Mesenchymal stem cell (in vitro differentiated cells and primary cell): ENCODE measurements around the gene PCBD1.
"Not testable (repeated sequence)": the region's sequence is repeated elsewhere in the genome, so short reads cannot be mapped to it uniquely, and the experiment has no call there.

Experiments
- DNase-seq: peaks from one replicate; pipeline ENCODE4 v3.0.0-alpha.2; 2013
- H2AFZ ChIP-seq: one replicate; pipeline ENCODE4 v1.6.1; 2013; ENCODE audit warnings: low read depth, mild to moderate bottlenecking, control low read depth, inconsistent platforms, low read length, moderate library complexity
- H2AK5ac ChIP-seq: 2 replicates; pipeline ENCODE4 v1.6.1; 2013; ENCODE audit warnings: low read length, moderate library complexity, mild to moderate bottlenecking, inconsistent platforms; ENCODE audit not compliant: severe bottlenecking
- H2BK120ac ChIP-seq: one replicate; pipeline ENCODE4 v1.6.1; 2013; ENCODE audit warnings: low read depth, mild to moderate bottlenecking, inconsistent platforms, low read length, moderate library complexity
- H2BK12ac ChIP-seq, 2 experiments: one replicate each; pipeline ENCODE4 v1.6.1; 2013; ENCODE audit warnings: inconsistent platforms in 2 of 2, low read length in 2 of 2, mild to moderate bottlenecking in 2 of 2, moderate library complexity in 2 of 2, control low read depth in 1 of 2
- H2BK15ac ChIP-seq: one replicate; pipeline ENCODE4 v1.6.1; 2013; ENCODE audit warnings: mild to moderate bottlenecking, low read depth, inconsistent platforms; ENCODE audit not compliant: poor library complexity, severe bottlenecking
- H2BK5ac ChIP-seq: 2 replicates; pipeline ENCODE4 v1.6.1; 2013; ENCODE audit warnings: low read depth, mild to moderate bottlenecking, low read length, control low read depth, inconsistent platforms; ENCODE audit not compliant: poor library complexity, severe bottlenecking
- H3K14ac ChIP-seq, 2 experiments: one replicate each; pipeline ENCODE4 v1.6.1; 2013; ENCODE audit warnings: inconsistent platforms in 2 of 2, low read length in 2 of 2, control low read depth in 1 of 2, mild to moderate bottlenecking in 1 of 2, moderate library complexity in 1 of 2
- H3K18ac ChIP-seq, 2 experiments: one replicate each; pipeline ENCODE4 v1.6.1; 2013; ENCODE audit warnings: inconsistent platforms in 2 of 2, low read length in 2 of 2, control low read depth in 1 of 2, low read depth in 1 of 2, mild to moderate bottlenecking in 1 of 2
- H3K23ac ChIP-seq, 2 experiments: one replicate each; pipeline ENCODE4 v1.6.1; 2013; ENCODE audit warnings: inconsistent platforms in 2 of 2, low read length in 2 of 2, mild to moderate bottlenecking in 2 of 2, moderate library complexity in 2 of 2, control low read depth in 1 of 2
- H3K27ac ChIP-seq: 2 replicates; pipeline ENCODE4 v1.5.1; 2013; ENCODE audit warnings: mild to moderate bottlenecking, moderate library complexity, low read length, control low read depth, inconsistent platforms; ENCODE audit not compliant: poor library complexity, severe bottlenecking
- H3K27me3 ChIP-seq, 2 experiments: 2 replicates each; pipeline versions ENCODE4 v1.6.1 to v1.7.0; 2013; ENCODE audit warnings: low read length in 2 of 2, mild to moderate bottlenecking in 2 of 2, moderate library complexity in 2 of 2, control low read depth in 1 of 2, inconsistent platforms in 1 of 2; ENCODE audit not compliant: control insufficient read depth in 1 of 2, insufficient read depth in 1 of 2
- H3K36me3 ChIP-seq, 2 experiments: 2 replicates each; pipeline versions ENCODE4 v1.6.1 to v1.7.0; 2013; ENCODE audit warnings: low read length in 2 of 2, control low read depth in 1 of 2, inconsistent platforms in 1 of 2, low read depth in 1 of 2, mild to moderate bottlenecking in 1 of 2; ENCODE audit not compliant: insufficient read depth in 2 of 2, control insufficient read depth in 1 of 2
- H3K4ac ChIP-seq, 2 experiments: one replicate each; pipeline ENCODE4 v1.6.1; 2013; ENCODE audit warnings: inconsistent platforms in 2 of 2, low read length in 2 of 2, mild to moderate bottlenecking in 2 of 2, moderate library complexity in 2 of 2, control low read depth in 1 of 2, low read depth in 1 of 2
- H3K4me1 ChIP-seq: 2 replicates; pipeline ENCODE4 v1.6.1; 2013; ENCODE audit warnings: low read depth, low read length, control low read depth; ENCODE audit not compliant: control insufficient read depth, insufficient read depth
- H3K4me2 ChIP-seq: 2 replicates; pipeline ENCODE4 v1.6.1; 2013; ENCODE audit warnings: low read length, mild to moderate bottlenecking, inconsistent platforms; ENCODE audit not compliant: poor library complexity, severe bottlenecking
- H3K4me3 ChIP-seq, 2 experiments: 2 replicates each; pipeline versions ENCODE4 v1.5.1 to v1.7.0; 2013; ENCODE audit warnings: low read length in 2 of 2, mild to moderate bottlenecking in 2 of 2, control low read depth in 1 of 2, low read depth in 1 of 2; ENCODE audit not compliant: insufficient read depth in 1 of 2
- H3K79me1 ChIP-seq: replicated peaks from 2 replicates; pipeline ENCODE4 v1.6.1; 2013; ENCODE audit warnings: mild to moderate bottlenecking, control low read depth, low read length, inconsistent platforms; ENCODE audit not compliant: poor library complexity, severe bottlenecking
- H3K9ac ChIP-seq: 2 replicates; pipeline ENCODE4 v1.7.0; 2013; ENCODE audit warnings: mild to moderate bottlenecking, low read length, moderate library complexity
- H3K9me3 ChIP-seq: 2 replicates; pipeline ENCODE4 v1.7.0; 2013; ENCODE audit warnings: mild to moderate bottlenecking, low read length; ENCODE audit not compliant: control insufficient read depth
- H4K8ac ChIP-seq: one replicate; pipeline ENCODE4 v1.6.1; 2013; ENCODE audit warnings: inconsistent platforms, mild to moderate bottlenecking, low read length, moderate library complexity
- H4K91ac ChIP-seq: one replicate; pipeline ENCODE4 v1.6.1; 2013; ENCODE audit warnings: mild to moderate bottlenecking, low read length, inconsistent platforms
- WGBS: methylation state at CpG from one replicate; pipeline ENCODE4 v1.1.7; 2013; ENCODE audit warnings: mixed read lengths; 5-methylcytosine and 5-hydroxymethylcytosine counted together

The PCBD1 gene

GRCh38 chr10:70919906-70920305 lies 31.5 kb upstream of the PCBD1 start:
- H3K23ac ChIP-seq, H2BK15ac ChIP-seq, H2BK12ac ChIP-seq, H2BK120ac ChIP-seq, DNase-seq, H3K4me2 ChIP-seq, H3K18ac ChIP-seq, H3K4me1 ChIP-seq, H3K36me3 ChIP-seq, H4K91ac ChIP-seq, H2AK5ac ChIP-seq, H3K14ac ChIP-seq, H2BK5ac ChIP-seq, H3K4ac ChIP-seq, H3K9ac ChIP-seq, H3K79me1 ChIP-seq, H4K8ac ChIP-seq, H2AFZ ChIP-seq, H3K27ac ChIP-seq, H3K9me3 ChIP-seq, H3K4me3 ChIP-seq: not testable (repeated sequence)
- peaks cover 76 to 88% of the 10 kb centered on the region in 2 experiments for H3K27me3 ChIP-seq
- 86% methylated on average over 10 of the region's 10 CpGs for WGBS

DNA sequence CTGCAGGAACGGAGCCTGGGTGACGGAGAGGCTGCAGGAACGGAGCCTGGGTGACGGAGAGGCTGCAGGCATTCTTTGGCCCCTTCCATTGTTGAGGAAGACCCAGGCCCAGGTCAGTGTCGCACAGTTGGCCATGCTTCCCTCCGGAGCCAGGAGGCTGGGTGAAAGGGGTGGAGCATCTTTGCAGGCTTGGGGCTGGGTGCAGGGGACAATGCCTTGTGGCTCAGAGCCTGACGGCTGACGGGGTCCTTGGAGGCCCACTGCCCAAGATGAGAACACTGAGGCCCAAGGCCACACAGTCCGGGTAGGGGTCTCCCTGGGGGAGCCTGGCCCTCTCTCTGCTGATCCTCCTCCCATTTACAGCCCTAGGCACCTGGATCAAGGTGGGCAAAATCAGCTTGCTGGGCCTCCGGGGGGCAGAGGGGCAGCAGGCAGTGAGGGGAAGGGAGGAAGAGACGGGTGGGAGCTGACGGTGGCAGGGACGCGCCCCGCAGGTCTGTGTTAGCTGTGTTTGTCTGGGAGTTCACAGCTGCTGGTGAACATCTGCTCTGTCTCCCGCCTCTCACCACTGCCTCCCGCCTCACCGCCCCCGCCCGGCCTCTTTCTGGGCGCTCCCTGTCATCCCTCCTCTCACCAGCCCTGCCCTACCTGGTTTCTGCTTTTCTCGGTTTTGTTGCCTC lies 30.6 kb upstream of the PCBD1 start:
- no peak overlapping the region for H4K91ac ChIP-seq

GRCh38 chr10:70917635-70918034 lies 29.3 kb upstream of the PCBD1 start:
- Histone ChIP-seq H2BK120ac (no peak overlapping the region), H2AK5ac (no peak overlapping the region), H3K36me3 (no peaks in the 10 kb centered on the region), H2BK12ac (no peak overlapping the region), H3K23ac (no peak overlapping the region), H4K8ac (no peak overlapping the region), H2AFZ (no peak overlapping the region), H3K9ac (no peak overlapping the region), H3K4me2 (no peak overlapping the region), H3K27ac (no peak overlapping the region), H3K9me3 (no peaks in the 10 kb centered on the region), H3K27me3 (peaks cover 85 to 96% of the 10 kb centered on the region in 2 experiments), H3K4ac (no peak overlapping the region), H2BK5ac (no peak overlapping the region), H3K4me1 (no peaks in the 10 kb centered on the region), H3K18ac (no peak overlapping the region), H3K4me3 (peak overlapping the region in 1 of 2 experiments; percentile 29), H2BK15ac (no peak overlapping the region), H3K79me1 (no peaks in the 10 kb centered on the region), H3K14ac (no peak overlapping the region), H4K91ac (no peak overlapping the region)
- DNase-seq = no peak
- WGBS = 93% methylated on average over 9 of the region's 10 CpGs

More for the DNA sequence above, 30.6 kb upstream of the PCBD1 start:
- H3K4me2 ChIP-seq = no peak overlapping the region
- H4K8ac ChIP-seq = no peak overlapping the region
- no peak overlapping the region for H2BK120ac ChIP-seq
- no peak overlapping the region for H3K23ac ChIP-seq
- H2BK15ac ChIP-seq = no peak overlapping the region
- H2BK5ac ChIP-seq = no peak overlapping the region
- DNase-seq = no peak
- H3K27me3 ChIP-seq = peaks cover 76 to 88% of the 10 kb centered on the region in 2 experiments
- H3K79me1 ChIP-seq = no peaks in the 10 kb centered on the region
- no peak overlapping the region for H3K27ac ChIP-seq
- H3K4ac ChIP-seq = no peak overlapping the region
- H3K9me3 ChIP-seq = no peaks in the 10 kb centered on the region
- no peaks in the 10 kb centered on the region for H3K36me3 ChIP-seq
- peak overlapping the region in 1 of 2 experiments; percentile 38 for H3K14ac ChIP-seq
- no peak overlapping the region for H2AK5ac ChIP-seq
- no peak overlapping the region for H3K18ac ChIP-seq
- WGBS = 73% methylated on average over 16 of the region's 22 CpGs
- no peak overlapping the region for H3K4me3 ChIP-seq
- H3K4me1 ChIP-seq = no peaks in the 10 kb centered on the region
- H2BK12ac ChIP-seq = no peak overlapping the region
- H3K9ac ChIP-seq = no peak overlapping the region
- H2AFZ ChIP-seq = no peak overlapping the region

DNA sequence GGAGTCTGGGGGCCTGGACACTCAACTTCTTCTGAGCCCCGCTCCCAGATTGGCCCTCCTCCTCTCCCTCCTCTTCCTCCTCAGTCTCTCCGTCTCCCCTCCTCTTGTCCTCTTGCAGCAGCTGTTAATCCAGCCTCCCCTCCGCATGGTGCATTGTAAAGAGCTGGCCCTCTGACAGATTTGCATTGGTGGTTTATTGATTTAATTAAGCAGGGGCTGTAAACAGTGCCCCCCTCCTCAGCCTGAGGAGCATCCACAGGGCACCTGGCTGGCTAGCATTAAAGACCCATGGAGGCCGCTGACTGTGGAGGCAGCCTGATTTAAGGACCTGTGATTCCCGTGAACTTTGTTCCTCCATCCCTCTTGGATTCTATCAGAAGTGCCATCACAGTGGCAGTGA lies 28.9 kb upstream of the PCBD1 start:
- H3K18ac ChIP-seq = no peak overlapping the region
- H2BK15ac ChIP-seq = no peak overlapping the region
- H3K4me2 ChIP-seq = no peak overlapping the region
- H2AFZ ChIP-seq = no peak overlapping the region
- H3K4me3 ChIP-seq = no peak overlapping the region
- no peak overlapping the region for H3K4ac ChIP-seq
- WGBS = 94% methylated on average over 3 of the region's 5 CpGs
- no peak overlapping the region for H2BK5ac ChIP-seq
- no peaks in the 10 kb centered on the region for H3K79me1 ChIP-seq
- H2BK12ac ChIP-seq = no peak overlapping the region
- H3K14ac ChIP-seq = no peak overlapping the region
- no peak for DNase-seq
- no peaks in the 10 kb centered on the region for H3K36me3 ChIP-seq
- H4K8ac ChIP-seq = no peak overlapping the region
- no peaks in the 10 kb centered on the region for H3K9me3 ChIP-seq
- H3K9ac ChIP-seq = no peak overlapping the region
- peaks cover 85 to 95% of the 10 kb centered on the region in 2 experiments for H3K27me3 ChIP-seq
- no peak overlapping the region for H4K91ac ChIP-seq
- H3K4me1 ChIP-seq = no peaks in the 10 kb centered on the region
- no peak overlapping the region for H2AK5ac ChIP-seq
- no peak overlapping the region for H3K23ac ChIP-seq
- H3K27ac ChIP-seq = no peak overlapping the region
- H2BK120ac ChIP-seq = no peak overlapping the region
